HG02588 (cell line): ENCODE measurements around the gene IKZF1.

Source experiments
- ATAC-seq: cut with Tn5 transposase; IDR thresholded peaks from one replicate; pipeline ENCODE4 v1.9.1; 2021; ENCODE audit warnings: mild to moderate bottlenecking, moderate library complexity; ENCODE audit not compliant: unreplicated experiment

Gene IKZF1

GRCh38 chr7:50282813-50283605, 21.5 kb upstream of the IKZF1 start:
- no peak for ATAC-seq

GRCh38 chr7:50283731-50284130, 20.8 kb upstream of the IKZF1 start:
- no peak for ATAC-seq

- no peak for ATAC-seq
Observed at GRCh38 chr7:50284296-50284695, 20.2 kb upstream of the IKZF1 start.

DNA sequence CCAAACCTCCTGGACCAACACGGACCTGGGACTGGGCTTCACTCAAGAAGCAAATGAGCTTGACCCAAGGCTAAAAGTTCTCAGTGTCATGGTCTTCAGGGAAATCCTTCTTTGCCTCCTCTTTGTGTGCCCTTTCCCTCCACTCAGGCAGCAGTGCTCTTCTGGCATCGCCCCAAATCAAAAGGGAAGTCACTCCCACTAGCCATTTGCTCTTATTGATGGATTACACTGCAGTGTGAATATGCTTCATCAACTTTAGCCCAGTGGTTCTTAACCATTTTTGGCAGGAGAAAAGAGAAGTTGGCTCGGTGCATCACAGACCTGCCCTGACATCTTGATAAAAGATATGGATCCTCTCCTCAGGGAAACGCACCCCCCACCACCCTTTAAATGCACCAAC, 19.2 kb upstream of the IKZF1 start:
- ATAC-seq: no peak

GRCh38 chr7:50287129-50287528, 17.4 kb upstream of the IKZF1 start:
- ATAC-seq: no peak

GRCh38 chr7:50292165-50292757, 12.3 kb upstream of the IKZF1 start:
- no peak for ATAC-seq

- peak; percentile 40 for ATAC-seq
Observed at GRCh38 chr7:50292763-50293162, 11.8 kb upstream of the IKZF1 start.

DNA sequence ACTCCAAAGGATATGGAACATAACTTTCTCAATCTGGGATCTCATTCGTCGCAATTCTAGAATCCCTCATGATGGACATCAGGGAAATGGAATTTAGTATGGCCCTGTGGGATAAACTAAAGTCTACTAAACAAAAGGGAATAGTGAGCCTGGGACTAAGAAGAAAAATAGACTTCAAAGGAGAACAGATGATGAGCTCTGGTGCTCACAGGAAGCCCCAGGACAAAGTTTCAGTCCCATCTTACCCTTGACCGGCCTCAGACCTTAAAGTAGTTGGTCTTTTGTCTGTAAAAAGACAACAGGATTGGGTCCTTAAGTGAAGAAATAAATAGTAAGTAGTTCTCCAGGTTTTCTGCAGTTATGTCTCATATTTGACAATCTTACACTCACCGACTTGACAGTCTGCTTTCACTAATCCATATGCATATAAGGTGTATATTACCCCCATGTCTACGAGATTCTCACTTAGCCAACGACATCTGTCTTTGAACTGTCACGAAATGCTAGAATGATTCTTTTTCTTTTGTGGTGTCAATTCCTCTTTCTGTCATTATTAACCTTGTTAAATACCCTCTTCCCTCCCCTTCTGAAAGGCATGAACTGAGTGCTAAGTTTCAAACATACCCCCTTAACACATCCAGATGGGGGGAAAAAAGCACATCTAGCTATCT, 10.9 kb upstream of the IKZF1 start:
- ATAC-seq: peak; percentile 56

GRCh38 chr7:50295133-50295532, 9.4 kb upstream of the IKZF1 start:
- ATAC-seq: no peak

GRCh38 chr7:50296799-50297198, 7.7 kb upstream of the IKZF1 start:
- no peak for ATAC-seq

- no peak for ATAC-seq
Observed at GRCh38 chr7:50298811-50299562, 5.5 kb upstream of the IKZF1 start.

GRCh38 chr7:50300336-50300735, 4.2 kb upstream of the IKZF1 start:
- no peak for ATAC-seq

DNA sequence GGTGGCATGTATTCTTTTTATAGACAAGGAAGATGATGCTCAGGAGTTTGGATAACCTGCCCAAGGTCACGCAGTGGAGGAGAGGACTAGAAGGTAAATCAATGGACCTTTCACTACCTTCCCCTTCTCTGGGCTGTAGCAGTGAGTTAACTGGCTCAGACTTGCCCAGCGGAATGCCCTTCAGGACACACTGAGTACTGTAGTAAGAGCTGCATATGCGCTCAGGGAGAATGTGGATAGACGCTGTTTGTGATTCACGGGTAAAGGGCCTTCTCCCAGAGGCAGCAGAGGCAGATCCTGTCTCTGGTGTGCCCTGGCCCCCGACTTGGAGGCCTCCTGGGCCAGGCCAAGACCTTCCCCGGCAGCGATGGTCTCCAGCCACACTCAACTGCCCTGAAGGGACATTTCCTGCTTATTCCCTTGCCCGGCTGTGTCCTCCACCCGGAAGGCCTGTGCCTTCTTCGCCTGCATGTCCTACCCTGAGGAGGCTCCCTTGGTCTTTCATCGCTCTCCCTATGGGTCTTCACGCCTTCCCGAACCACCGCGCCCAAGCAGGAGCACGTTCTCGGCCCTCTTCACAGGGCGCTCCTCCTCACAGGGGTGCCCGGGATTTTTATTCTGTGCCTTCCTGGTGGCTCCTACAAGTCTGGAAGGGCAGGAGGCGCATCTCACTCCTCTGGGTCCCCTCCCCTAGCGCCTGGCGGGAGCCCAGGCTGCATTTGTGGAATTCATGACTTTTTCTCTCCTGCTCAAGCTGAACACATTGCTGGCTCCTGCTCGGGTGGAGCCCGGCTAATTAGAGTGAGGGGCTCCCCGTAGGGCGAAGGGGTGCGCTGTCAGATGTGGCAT, 1.8 kb upstream of the IKZF1 start:
- no peak for ATAC-seq

DNA sequence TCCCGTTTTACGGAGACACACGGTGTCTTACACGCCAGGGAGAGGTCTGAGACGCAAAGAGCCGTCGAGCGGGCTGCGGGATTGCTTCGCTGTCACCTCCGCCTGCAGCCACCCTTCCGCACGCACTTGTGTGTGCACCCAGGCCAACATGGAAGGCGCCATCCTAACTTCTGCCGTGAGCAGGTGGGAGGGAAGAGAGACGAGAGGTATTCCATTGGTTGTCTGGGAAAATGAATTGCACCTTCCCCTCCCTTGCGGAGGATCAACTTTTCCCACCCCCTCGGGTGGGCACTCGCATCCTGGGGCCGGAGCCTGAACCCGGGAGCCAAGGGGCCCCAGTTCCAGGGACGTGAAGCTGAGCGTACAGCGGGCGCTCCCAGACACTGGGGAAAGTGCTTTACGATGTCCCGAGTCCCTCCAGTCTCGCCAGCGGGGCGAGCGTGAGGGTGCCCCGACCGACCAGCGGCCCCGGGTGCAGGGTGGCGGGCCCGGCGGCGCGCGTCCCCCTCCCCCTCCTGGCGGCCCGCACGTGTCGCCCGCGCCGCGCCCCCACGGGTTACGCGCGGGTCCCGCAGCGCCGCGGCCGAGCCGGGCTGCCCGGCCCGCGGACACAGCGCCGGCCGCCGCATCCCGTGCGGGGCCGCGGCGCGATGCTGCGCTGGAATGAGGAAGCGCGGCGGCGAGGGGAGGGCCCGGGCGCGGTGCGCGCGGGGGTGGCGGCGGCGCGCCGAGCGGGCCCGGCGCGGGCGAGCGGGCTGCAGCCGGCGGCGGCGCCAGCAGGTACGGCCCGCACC, 984 bp upstream of the IKZF1 start:
- ATAC-seq: peak; percentile 22

- peak; percentile 38 for ATAC-seq
Observed at GRCh38 chr7:50304911-50305582, 531 bp downstream of the IKZF1 start.

DNA sequence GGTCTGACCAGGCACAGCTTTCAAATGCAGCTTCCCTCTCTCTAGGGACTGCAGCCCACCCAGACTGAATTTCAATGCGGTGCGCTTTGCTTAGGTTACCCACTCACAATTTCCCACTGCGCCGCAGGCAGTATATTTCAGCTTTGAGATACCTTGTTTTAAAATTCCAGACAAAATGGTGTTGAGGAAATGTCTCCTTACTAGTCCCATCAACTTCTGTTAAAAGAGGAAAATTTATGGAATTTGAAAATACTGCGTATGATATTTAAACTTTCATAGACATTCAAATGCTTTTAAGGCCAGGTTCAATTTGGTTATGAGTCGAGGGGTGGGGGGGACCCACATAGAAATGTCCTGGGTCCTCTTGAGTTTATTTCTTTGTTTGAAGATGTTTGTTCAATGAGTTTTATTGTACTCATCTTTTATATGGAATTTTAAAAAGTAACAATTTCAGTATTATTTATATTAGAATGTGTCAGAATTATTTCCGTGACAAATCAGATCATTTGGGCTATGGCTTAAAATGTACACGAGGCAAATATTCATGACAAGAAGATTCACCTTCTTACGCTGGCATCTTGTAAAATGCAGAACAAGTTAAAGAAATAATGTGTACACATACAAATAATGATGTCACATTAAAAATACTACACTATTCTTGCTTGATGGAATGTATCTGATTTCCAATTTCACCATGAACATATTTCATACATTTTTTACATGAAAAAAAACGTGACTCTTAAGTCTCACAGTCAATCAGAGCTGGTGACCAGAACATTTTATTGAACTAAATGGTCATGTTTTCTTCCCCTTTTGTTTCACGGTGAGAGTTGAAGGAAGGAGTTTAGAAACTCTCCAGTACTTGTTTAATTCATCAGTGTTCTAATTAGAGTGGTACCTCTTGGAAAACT, 1.3 kb downstream of the IKZF1 start:
- no peak for ATAC-seq

- no peak for ATAC-seq
Observed at GRCh38 chr7:50306494-50307367, 2.2 kb downstream of the IKZF1 start.
